ENCODE results near the gene ALG2. TPM values are rescaled to one million over a fixed set of nuclear protein-coding genes. Genes with fewer than 3 reads are reported as not detected.

Gene ALG2
- polyA plus RNA-seq, 1 of the 3 experiments (the other 2 are of a cell fraction) = 31.6 TPM

- POLR2A ChIA-PET = interaction anchor here (0.6 kb wide), 1 partner anchor 13 kb away, joined by 4 read pairs; no protein-coding TSS in a partner anchor
- CTCF ChIA-PET = interaction anchor here (0.9 to 5.2 kb wide), 4 partner anchors 9 to 1152 kb away, joined by 3 to 54 read pairs (median 10); no protein-coding TSS in a partner anchor
These were observed 49.3 kb downstream of the ALG2 start for GRCh38 chr9:99172124-99173091.

GRCh38 chr9:99171225-99172123 is 50.3 kb downstream of the ALG2 start:
- Histone ChIP-seq H3K9me2 (no peaks in the 10 kb centered on the region), H3K27me3 (ENCODE audit: insufficient read depth) (no peaks in the 10 kb centered on the region), H3K4me1 (ENCODE audit: control insufficient read depth in 1 of 2, insufficient read depth in 2 of 2, low read depth in 1 of 2, low read length in 1 of 2) (peaks cover 0 to 51% of the 10 kb centered on the region in 2 experiments; a peak in 2 of 4 replicates), H3K4me3 (ENCODE audit: low read depth in 2 of 2, low read length in 1 of 2) (no peak overlapping the region), H3K9me3 (no peaks in the 10 kb centered on the region), H4K20me1 (ENCODE audit: insufficient read depth) (no peaks in the 10 kb centered on the region), H3K27ac (ENCODE audit: low read depth in 2 of 2, low read length in 1 of 2) (peak overlapping the region in 1 of 2 experiments; percentile 98; a peak in 2 of 4 replicates), H2AFZ (ENCODE audit: low read depth) (no peak overlapping the region), H3K79me2 (ENCODE audit: insufficient read depth) (no peaks in the 10 kb centered on the region), H3F3A (replicated peaks; ENCODE audit: insufficient read depth) (no peaks in the 10 kb centered on the region), H3K9ac (no peak overlapping the region), H3K4me2 (no peak overlapping the region), H3K36me3 (replicated peaks in 1 of 2; ENCODE audit: control insufficient read depth in 1 of 2, insufficient read depth in 2 of 2, low read length in 1 of 2) (no peaks in the 10 kb centered on the region)
- 85% methylated on average over 15 of the region's 15 CpGs for WGBS (ENCODE audit: low lambda C conversion rate)
- TF ChIP-seq TAF1 (IDR thresholded peaks at IDR 0.05; ENCODE audit: borderline replicate concordance, low read depth, low read length) (no peak), RAD21 (IDR thresholded peaks at IDR 0.05; ENCODE audit: low read length) (no peak), ELF1 (IDR thresholded peaks at IDR 0.05) (no peak)
- ChIA-PET CTCF (interaction anchor here (0.7 to 5.2 kb wide), 6 partner anchors 8 to 1154 kb away, joined by 3 to 54 read pairs (median 10); no protein-coding TSS in a partner anchor), POLR2A (interaction anchor here (0.6 to 1.0 kb wide), 2 partner anchors 14 kb away, joined by 4 read pairs; no protein-coding TSS in a partner anchor)
- no peak for DNase-seq

More at GRCh38 chr9:99172124-99173091, 49.3 kb downstream of the ALG2 start:
- H3K27me3 ChIP-seq (ENCODE audit: insufficient read depth) = no peaks in the 10 kb centered on the region
- H3K4me2 ChIP-seq = no peak overlapping the region
- no peak overlapping the region for H3K9ac ChIP-seq
- DNase-seq = no peak
- TF ChIP-seq POLR2AphosphoS5 (IDR thresholded peaks at IDR 0.05; ENCODE audit: low read depth, low read length) (no peak), FOXM1 (IDR thresholded peaks at IDR 0.05; ENCODE audit: low read depth) (no peak), GABPA (IDR thresholded peaks at IDR 0.05; ENCODE audit: low read depth) (no peak), USF1 (IDR thresholded peaks at IDR 0.05; ENCODE audit: borderline replicate concordance, low read depth) (no peak), JUND (IDR thresholded peaks at IDR 0.05) (no peak), FOXJ3 (CRISPR knock-in tag; IDR thresholded peaks at IDR 0.05) (no peak), FOSL2 (IDR thresholded peaks at IDR 0.05; ENCODE audit: borderline replicate concordance, low read depth) (no peak), YY1 (IDR thresholded peaks at IDR 0.05; ENCODE audit: low read depth) (no peak), MEF2A (IDR thresholded peaks at IDR 0.05; ENCODE audit: borderline replicate concordance, low read depth) (no peak), USF2 (IDR thresholded peaks at IDR 0.05; ENCODE audit: borderline replicate concordance, low read depth, low read length) (no peak)
- peaks cover 0 to 52% of the 10 kb centered on the region in 2 experiments; a peak in 2 of 4 replicates for H3K4me1 ChIP-seq (ENCODE audit: control insufficient read depth in 1 of 2, insufficient read depth in 2 of 2, low read depth in 1 of 2, low read length in 1 of 2)
- H3F3A ChIP-seq (replicated peaks; ENCODE audit: insufficient read depth) = no peaks in the 10 kb centered on the region
- no peak overlapping the region for H3K4me3 ChIP-seq (ENCODE audit: low read depth in 2 of 2, low read length in 1 of 2)
- no peaks in the 10 kb centered on the region for H3K9me3 ChIP-seq
- H3K36me3 ChIP-seq (replicated peaks in 1 of 2; ENCODE audit: control insufficient read depth in 1 of 2, insufficient read depth in 2 of 2, low read length in 1 of 2) = no peaks in the 10 kb centered on the region
- WGBS (ENCODE audit: low lambda C conversion rate) = 73% methylated on average over 9 of the region's 10 CpGs
- no peaks in the 10 kb centered on the region for H3K9me2 ChIP-seq
- H3K79me2 ChIP-seq (ENCODE audit: insufficient read depth) = no peaks in the 10 kb centered on the region
- H3K27ac ChIP-seq (ENCODE audit: low read depth in 2 of 2, low read length in 1 of 2) = no peak overlapping the region; a peak in 1 of 4 replicates
- H4K20me1 ChIP-seq (ENCODE audit: insufficient read depth) = no peaks in the 10 kb centered on the region
- no peak overlapping the region for H2AFZ ChIP-seq (ENCODE audit: low read depth)
